IPS DF 6.9 (cell line): ENCODE measurements around the gene NUAK1.

ENCODE experiments used
- DNase-seq: peaks from one replicate; pipeline ENCODE4 v3.0.0-alpha.2; 2013; ENCODE audit warnings: low read depth, low spot score
- H3K27ac ChIP-seq: one replicate; pipeline ENCODE4 v1.5.1; 2013; ENCODE audit warnings: low read length, control low read depth
- H3K27me3 ChIP-seq: 2 replicates; pipeline ENCODE4 v1.6.1; 2013; ENCODE audit warnings: mild to moderate bottlenecking, low read length; ENCODE audit not compliant: control insufficient read depth, insufficient read depth
- H3K36me3 ChIP-seq: 2 replicates; pipeline ENCODE4 v1.6.1; 2013; ENCODE audit warnings: low read length; ENCODE audit not compliant: control insufficient read depth, insufficient read depth
- H3K4me1 ChIP-seq: 2 replicates; pipeline ENCODE4 v1.6.1; 2013; ENCODE audit warnings: low read length; ENCODE audit not compliant: control insufficient read depth, insufficient read depth
- H3K4me3 ChIP-seq: 2 replicates; pipeline ENCODE4 v1.5.1; 2013; ENCODE audit warnings: mild to moderate bottlenecking, low read length
- H3K9me3 ChIP-seq: 2 replicates; pipeline ENCODE4 v1.6.1; 2013; ENCODE audit warnings: low read length, inconsistent platforms; ENCODE audit not compliant: control insufficient read depth, insufficient read depth
- WGBS: extraction: QIAGEN DNeasy Blood & Tissue Kit; methylation state at CpG from one replicate; pipeline ENCODE4 v1.1.7; 2013; ENCODE audit warnings: mixed read lengths, missing lambda C conversion rate; ENCODE audit not compliant: insufficient read length, insufficient coverage; 5-methylcytosine and 5-hydroxymethylcytosine counted together

NUAK1 gene

DNA sequence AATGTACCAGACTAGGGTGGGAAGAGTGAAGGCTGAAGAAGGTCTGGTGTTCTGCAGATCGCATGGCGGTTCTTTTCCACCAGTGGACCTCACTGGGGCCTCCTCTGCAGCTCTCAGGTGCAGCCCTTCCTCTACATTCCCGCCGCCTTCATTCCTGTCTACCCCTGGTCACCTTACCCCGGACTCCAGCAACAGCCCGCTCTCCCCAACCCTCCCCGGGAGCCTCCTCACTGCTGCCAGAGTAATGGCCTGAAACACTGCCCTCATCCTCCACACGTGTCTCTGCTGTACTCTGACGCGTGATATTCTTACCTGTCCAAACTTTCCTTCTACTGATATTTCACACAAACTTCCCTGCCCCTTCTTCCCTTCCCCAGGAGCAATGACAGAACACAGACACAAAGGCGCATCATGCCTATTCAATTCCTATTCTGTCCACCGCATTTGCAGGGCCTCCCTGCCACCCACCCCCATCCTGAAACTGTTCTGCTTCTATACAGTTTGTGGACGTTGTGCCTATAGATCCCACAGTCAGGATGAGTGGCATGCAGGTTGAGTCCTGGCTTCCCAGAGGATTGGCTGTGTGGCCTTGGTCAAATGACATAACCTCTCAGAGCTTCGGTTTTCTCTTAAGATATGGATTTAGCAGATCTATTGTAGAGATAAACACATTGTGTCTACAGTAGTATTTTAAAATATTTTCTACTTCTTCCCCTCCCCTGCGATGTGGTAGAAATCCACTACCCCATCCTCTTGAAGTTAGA, 1.7 kb upstream of the NUAK1 start:
- DNase-seq, result no peak
- Histone ChIP-seq H3K4me1 (peaks cover 5% of the 10 kb centered on the region; the same call in 1 of the 2 replicates), H3K4me3 (peak overlapping the region; percentile 94; the same call in 1 of the 2 replicates), H3K27me3 (no peaks in the 10 kb centered on the region), H3K27ac (no peak overlapping the region), H3K9me3 (no peaks in the 10 kb centered on the region), H3K36me3 (no peaks in the 10 kb centered on the region)
- no CpG with 5 or more reads among the region's 15 CpGs for WGBS

DNA sequence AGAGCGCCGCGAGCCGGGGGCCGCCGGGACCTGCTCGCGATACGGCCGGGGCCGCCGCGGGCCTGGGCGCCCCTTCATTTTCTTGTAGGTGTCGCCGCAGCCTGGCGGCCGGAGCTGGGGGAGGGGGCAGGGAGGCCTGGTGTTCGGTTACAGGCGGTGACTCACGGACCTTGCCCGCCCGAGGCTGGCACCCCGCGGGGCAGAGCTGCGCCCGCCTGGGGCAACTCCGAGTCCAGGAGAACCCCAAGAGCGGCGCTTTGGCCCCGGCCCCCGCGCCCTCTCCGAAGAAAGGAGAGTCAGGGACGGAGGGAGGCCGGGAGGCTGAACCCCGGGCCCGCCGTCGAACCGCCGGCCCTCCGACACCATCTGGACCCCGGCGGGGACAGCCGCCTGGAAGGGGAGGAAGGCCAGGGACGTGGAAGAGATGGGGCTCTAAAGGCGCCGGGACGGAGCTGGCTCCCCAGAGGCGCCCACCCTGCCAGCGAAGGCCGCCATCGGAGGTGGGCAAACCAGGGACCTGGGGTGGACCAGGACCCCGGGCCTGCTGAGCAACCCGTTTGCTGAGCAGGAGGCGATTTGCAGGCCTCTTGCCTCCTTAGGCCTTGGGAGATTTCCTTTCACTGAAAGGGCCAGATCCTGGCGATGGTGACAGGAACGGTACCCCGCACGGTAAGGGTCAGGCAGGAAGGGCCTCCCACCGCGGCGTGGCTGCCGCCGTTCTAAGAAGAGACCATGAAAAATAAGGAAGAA, 843 bp upstream of the NUAK1 start:
- peaks cover 5% of the 10 kb centered on the region; the same call in 1 of the 2 replicates for H3K4me1 ChIP-seq
- WGBS, result no CpG with 5 or more reads among the region's 66 CpGs
- peak overlapping the region; percentile 94 for H3K4me3 ChIP-seq
- H3K27ac ChIP-seq, result no peak overlapping the region
- H3K36me3 ChIP-seq, result no peaks in the 10 kb centered on the region
- H3K9me3 ChIP-seq, result no peaks in the 10 kb centered on the region
- peak; percentile 75 for DNase-seq
- H3K27me3 ChIP-seq, result no peaks in the 10 kb centered on the region

DNA sequence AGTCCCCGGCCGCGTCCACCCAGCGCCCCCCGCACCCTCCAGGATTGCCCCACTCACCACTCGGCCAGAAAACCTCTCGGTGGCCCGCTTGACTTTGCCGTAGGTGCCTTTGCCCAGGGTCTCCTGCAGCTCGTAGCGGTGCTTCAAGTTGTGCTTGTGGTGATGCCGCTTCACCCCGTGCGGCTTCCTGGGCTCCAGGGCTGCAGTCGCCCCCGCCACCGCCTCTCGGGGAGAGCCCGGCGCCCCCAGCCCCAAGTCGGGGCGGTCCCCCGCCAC, 459 bp downstream of the NUAK1 start:
- Histone ChIP-seq H3K4me1 (peaks cover 14% of the 10 kb centered on the region), H3K27ac (no peak overlapping the region), H3K36me3 (no peaks in the 10 kb centered on the region), H3K9me3 (no peaks in the 10 kb centered on the region), H3K27me3 (no peaks in the 10 kb centered on the region), H3K4me3 (peak overlapping the region; percentile 94)
- WGBS, result no CpG with 5 or more reads among the region's 23 CpGs
- no peak for DNase-seq

DNA sequence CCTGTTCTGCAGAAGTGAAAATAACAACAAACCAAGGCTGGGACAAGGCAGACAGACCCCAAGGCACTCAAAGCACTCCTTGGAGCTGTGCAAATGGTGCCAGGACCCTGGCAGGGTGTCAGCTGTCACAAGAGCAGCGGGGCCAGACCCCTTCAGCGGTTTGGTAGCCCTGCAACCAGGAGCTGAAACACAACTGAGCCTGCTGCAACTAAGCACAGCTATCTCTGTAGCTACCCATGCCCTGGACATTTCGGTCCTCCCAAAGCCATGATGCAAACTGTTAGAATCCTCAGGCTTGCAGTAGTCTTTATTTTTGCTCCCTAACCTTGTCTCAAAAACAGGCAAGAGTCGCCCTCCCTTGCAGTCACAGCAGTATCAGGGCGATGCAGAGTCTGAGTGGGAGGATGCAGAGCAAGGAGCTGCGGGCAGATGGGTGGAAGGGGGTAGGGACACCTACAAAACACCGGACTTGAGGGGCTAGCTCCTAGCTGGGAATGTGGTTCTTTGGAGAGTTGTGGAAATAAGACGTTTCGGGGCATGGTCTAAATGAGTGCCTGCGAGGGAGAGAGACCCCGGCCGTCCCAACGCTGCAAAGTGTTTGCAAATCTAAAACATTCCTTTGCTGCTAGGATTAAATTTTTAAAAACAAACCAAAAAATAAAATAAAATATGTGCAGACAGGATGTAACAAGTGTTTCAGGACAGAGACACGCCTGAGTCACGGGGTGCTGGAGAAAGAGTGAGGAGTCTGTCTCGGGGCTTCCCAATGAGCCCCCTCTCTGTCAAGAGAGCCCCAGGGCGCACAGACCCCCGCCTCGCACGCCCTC, 1.0 kb downstream of the NUAK1 start:
- no peaks in the 10 kb centered on the region for H3K9me3 ChIP-seq
- H3K36me3 ChIP-seq, result no peaks in the 10 kb centered on the region
- no peak overlapping the region for H3K27ac ChIP-seq
- no CpG with 5 or more reads among the region's 20 CpGs for whole genome bisulfite sequencing
- H3K4me3 ChIP-seq, result peak overlapping the region; percentile 94; the same call in 1 of the 2 replicates
- H3K4me1 ChIP-seq, result peaks cover 16% of the 10 kb centered on the region
- H3K27me3 ChIP-seq, result no peaks in the 10 kb centered on the region
- no peak for DNase-seq

DNA sequence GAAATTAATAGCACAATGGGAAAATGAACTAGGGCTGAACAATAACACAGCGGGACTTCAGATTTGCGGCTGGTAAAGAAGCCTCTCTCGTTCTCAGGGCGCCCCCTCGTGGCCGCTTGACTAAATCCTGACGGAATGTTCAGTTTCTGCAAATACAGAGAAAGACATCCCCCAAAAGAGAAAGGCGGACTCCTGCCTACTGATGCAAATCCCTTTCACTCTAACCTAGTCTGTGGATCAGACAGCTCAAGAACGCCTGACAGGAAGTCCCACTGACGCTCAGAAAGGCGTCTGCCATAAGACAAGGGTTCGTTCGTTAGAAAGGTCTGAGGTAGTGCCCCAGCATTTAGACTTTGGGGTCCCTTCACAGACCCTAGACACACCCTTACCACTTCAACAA, 2.5 kb downstream of the NUAK1 start:
- no CpG with 5 or more reads among the region's 13 CpGs for WGBS
- Histone ChIP-seq H3K4me1 (peaks cover 21% of the 10 kb centered on the region), H3K27me3 (no peaks in the 10 kb centered on the region), H3K9me3 (no peaks in the 10 kb centered on the region), H3K36me3 (no peaks in the 10 kb centered on the region), H3K27ac (no peak overlapping the region), H3K4me3 (no peak overlapping the region; the same call in 1 of the 2 replicates)
- peak; percentile 79 for DNase-seq

DNA sequence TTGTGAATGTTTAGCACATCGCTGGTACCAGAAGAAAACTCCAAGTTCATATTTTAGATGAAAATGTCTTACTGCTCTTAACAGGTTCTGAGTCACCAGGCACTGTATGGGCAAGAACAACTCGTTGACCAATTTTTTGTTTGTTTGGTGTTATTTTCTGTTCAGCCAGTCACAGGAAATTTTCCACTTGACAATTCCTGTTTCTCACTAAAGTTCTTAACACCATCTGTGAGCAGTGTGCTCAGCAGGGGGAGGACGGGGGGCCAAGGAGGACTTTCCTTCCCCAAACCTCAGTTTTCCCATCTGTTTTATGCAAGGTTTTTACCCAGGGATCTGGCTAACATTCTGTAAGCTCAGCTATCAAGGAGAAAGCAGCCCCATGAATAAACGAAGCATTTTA, 3.0 kb downstream of the NUAK1 start:
- WGBS, result no CpG with 5 or more reads among the region's 4 CpGs
- no peaks in the 10 kb centered on the region for H3K9me3 ChIP-seq
- H3K36me3 ChIP-seq, result no peaks in the 10 kb centered on the region
- no peak for DNase-seq
- no peak overlapping the region for H3K27ac ChIP-seq
- no peak overlapping the region for H3K4me3 ChIP-seq
- peaks cover 21% of the 10 kb centered on the region for H3K4me1 ChIP-seq
- H3K27me3 ChIP-seq, result no peaks in the 10 kb centered on the region

DNA sequence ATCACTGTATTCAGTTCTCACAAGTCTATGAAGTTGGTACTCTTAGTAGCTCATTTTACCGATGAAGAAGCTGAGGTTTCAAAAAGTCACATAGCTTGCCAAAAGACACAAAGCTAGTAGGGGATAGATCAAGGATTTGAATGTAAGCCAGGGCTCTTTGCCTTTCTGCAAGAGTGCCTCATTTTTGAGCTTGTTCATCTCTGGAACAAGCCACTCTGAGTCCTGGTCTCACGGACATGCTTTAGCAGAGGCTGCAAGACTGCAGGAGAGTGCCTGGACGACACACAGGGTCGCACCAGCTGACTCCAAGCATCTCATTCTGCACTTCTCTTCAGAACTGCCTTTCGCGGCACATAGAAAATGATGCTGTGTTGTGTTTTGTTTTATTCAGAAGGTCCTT, 3.7 kb downstream of the NUAK1 start:
- Histone ChIP-seq H3K27ac (no peak overlapping the region), H3K27me3 (no peaks in the 10 kb centered on the region), H3K36me3 (no peaks in the 10 kb centered on the region), H3K4me3 (no peak overlapping the region), H3K9me3 (no peaks in the 10 kb centered on the region), H3K4me1 (peaks cover 21% of the 10 kb centered on the region)
- no CpG with 5 or more reads among the region's 6 CpGs for WGBS
- no peak for DNase-seq

DNA sequence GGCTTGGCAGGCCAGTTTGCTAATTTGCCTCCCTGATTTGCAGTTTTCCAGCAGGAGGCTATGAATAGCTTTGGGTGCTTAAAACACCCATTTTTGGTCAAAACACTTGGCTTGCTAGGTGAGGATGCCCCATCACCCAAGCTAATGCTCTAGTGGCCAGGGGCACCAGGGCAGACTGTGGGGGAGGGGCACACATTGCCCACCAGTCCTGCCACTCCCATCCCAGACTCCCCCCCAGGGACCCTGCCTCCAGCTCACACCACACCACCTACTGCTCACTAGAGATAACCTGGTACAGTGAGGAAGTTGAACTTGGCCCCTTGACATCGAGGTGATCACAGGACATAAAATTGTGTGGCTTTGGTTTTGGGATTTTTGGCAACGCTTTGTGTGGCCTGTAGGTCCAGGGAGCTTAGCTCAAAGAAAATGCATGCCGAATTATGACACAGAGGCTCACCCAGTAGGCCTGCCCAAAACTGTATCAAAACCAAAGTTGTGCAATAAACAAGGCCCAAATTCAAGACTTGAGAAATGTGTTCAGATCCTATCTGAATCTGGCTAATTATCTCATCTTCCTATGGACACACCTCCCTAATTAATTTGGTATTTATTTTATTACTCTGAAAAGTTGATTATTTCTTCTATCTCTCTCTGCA, 4.3 kb downstream of the NUAK1 start:
- no peaks in the 10 kb centered on the region for H3K27me3 ChIP-seq
- no peak overlapping the region for H3K4me3 ChIP-seq
- H3K27ac ChIP-seq, result no peak overlapping the region
- no peak for DNase-seq
- WGBS, result no CpG with 5 or more reads among the region's 3 CpGs
- H3K36me3 ChIP-seq, result no peaks in the 10 kb centered on the region
- H3K4me1 ChIP-seq, result peaks cover 21% of the 10 kb centered on the region
- H3K9me3 ChIP-seq, result no peaks in the 10 kb centered on the region

DNA sequence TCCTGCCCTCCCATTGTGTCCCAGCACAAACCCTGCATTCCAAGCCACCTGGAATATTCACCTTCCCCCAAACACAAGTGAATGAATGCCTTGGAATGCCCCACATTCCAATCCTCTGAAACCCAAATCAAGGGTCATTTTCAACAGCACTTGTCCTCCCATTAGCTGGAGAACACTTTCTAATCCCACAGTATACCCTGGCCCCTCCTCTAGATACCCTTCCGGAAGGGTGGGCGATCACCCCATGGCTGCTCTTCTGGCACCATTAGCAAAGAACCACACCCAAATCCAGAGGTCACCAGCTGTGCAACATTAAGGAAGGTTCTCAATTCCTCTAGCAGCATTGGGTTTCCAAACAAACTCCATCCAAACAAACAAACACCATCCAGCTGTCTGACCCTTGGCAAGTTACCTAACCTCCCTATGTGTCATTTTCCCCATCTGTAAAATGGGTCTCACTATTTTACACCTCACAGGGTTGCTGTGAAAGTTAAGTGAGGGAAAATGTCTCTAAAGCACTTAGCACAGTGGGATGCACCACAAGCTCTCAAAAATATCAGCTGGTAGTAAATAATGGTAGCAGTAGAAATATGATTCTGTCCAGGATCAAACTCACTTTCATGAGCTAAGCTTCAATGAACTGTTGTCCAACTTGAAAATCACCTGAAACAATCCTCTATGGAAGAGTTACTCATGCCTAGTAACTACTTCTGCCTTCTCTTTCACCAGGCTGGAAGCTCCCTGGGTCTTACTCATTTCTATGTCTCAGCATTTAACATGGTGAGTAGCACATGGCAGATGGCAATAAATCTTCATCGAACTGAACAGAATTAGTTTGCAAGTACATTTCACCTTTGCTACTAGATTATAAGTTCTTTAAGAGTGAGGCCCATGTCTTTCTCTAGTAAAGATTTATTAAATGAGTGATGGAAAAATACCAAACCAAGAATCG, 5.3 kb downstream of the NUAK1 start:
- DNase-seq, result peak; percentile 76
- H3K9me3 ChIP-seq, result no peaks in the 10 kb centered on the region
- WGBS, result no CpG with 5 or more reads among the region's 4 CpGs
- no peaks in the 10 kb centered on the region for H3K36me3 ChIP-seq
- H3K27ac ChIP-seq, result peak overlapping the region; percentile 79
- no peaks in the 10 kb centered on the region for H3K27me3 ChIP-seq
- H3K4me3 ChIP-seq, result no peak overlapping the region
- H3K4me1 ChIP-seq, result peaks cover 23% of the 10 kb centered on the region
